Transverse colon (tissue), 4 donors: Measurements from ENCODE around the gene HES5. TPM values are rescaled to one million over a fixed set of nuclear protein-coding genes. Genes with fewer than 3 reads are reported as not detected.

Experiments used
- DNase-seq: peaks from one replicate; pipeline ENCODE4 v3.0.0-alpha.2; 2019
- H3K27ac ChIP-seq, 4 donors: fragments of 200-600 bp; sonication (generic); 2 replicates each; pipeline ENCODE4 v1.5.1; 2016 to 2018; ENCODE audit warnings: inconsistent platforms in 4 of 4
- H3K27me3 ChIP-seq: fragments of 200-600 bp; sonication (generic); 2 replicates; pipeline ENCODE4 v1.5.1; 2017; ENCODE audit warnings: inconsistent platforms
- H3K36me3 ChIP-seq, 4 donors: fragments of 200-600 bp; sonication (generic); 2 replicates each; pipeline ENCODE4 v1.5.1; 2017 to 2019; ENCODE audit warnings: inconsistent platforms in 4 of 4
- H3K4me1 ChIP-seq, 4 donors: fragments of 200-600 bp; sonication (generic); 2 replicates each; pipeline ENCODE4 v1.5.1; 2017 to 2020; ENCODE audit warnings: inconsistent platforms in 4 of 4
- H3K4me3 ChIP-seq, 4 donors: fragments of 200-600 bp; sonication (generic); 1 replicate in 1 of 4; 2 replicates in 3 of 4; pipeline versions ENCODE4 v1.5.1 to v1.6.1; 2017 to 2019; ENCODE audit warnings: inconsistent platforms in 4 of 4
- H3K9me3 ChIP-seq, 2 donors: fragments of 200-600 bp; sonication (generic); 2 replicates each; pipeline ENCODE4 v1.5.1; 2017 to 2019; ENCODE audit warnings: inconsistent platforms in 2 of 2
- CTCF ChIP-seq, 5 experiments: fragments of 200-600 bp in 3 of 5; fragments of 450-650 bp in 2 of 5; sonication (generic) in 3 of 5; IDR thresholded peaks; 1 replicate in 2 of 5; 2 replicates in 3 of 5; pipeline ENCODE4 v1.5.1; 2016 to 2017; ENCODE audit warnings: antibody characterized with exemption in 5 of 5, inconsistent platforms in 3 of 5, mild to moderate bottlenecking in 2 of 5, moderate library complexity in 1 of 5
- EP300 ChIP-seq: sonication (generic); formaldehyde crosslinking; IDR thresholded peaks from one replicate; pipeline ENCODE4 v1.6.1; 2017; ENCODE audit warnings: antibody characterized with exemption, low read depth
- POLR2A ChIP-seq: fragments of 450-650 bp; IDR thresholded peaks from one replicate; pipeline ENCODE4 v1.6.1; 2016; ENCODE audit warnings: antibody characterized with exemption, mild to moderate bottlenecking, moderate library complexity
- POLR2AphosphoS5 ChIP-seq, 3 donors: sonication (generic); formaldehyde crosslinking; IDR thresholded peaks; one replicate each; pipeline ENCODE4 v1.6.1; 2016; ENCODE audit warnings: antibody characterized with exemption in 3 of 3
- WGBS, 2 donors: methylation state at CpG; one replicate each; pipeline ENCODE4 v1.1.5; 2018; ENCODE audit warnings: low coverage in 1 of 2; 5-methylcytosine and 5-hydroxymethylcytosine counted together
- in situ Hi-C, 4 donors: fragments of 200-750 bp; cut with MboI; loops; one replicate each; pipeline versions ENCODE4 v1.15.0 to v1.15.1; 2017; ENCODE audit warnings: low sequenced_read_pairs in 3 of 4, low pct_ligation_motif_present in 1 of 4, low pct_unique_long_range_greater_than_20kb in 1 of 4
- intact Hi-C: fragments of 100-400 bp; cut with DNase I; formaldehyde crosslinking; loops from one replicate; pipeline ENCODE4 v1.15.1; 2023; ENCODE audit warnings: low total_unique reads
- total RNA-seq, 4 donors: library from RNA; depleted of rRNA; stranded (reverse); fragments of >200 nt; gene quantifications; one replicate each; pipeline ENCODE4 v1.1.0, GENCODE V29; 2016

Gene HES5
- total RNA-seq, 4 donors from 2014 or later, result 0.64 to 1.1 TPM; not detected in 2

GRCh38 chr1:2556678-2557481 is 26.8 kb upstream of the HES5 start:
- no peaks in the 10 kb centered on the region for H3K9me3 ChIP-seq
- intact Hi-C loops, result no loop called here
- H3K36me3 ChIP-seq, result peaks cover 0 to 4% (median 0%) of the 10 kb centered on the region in 4 donors
- in situ Hi-C loops, result loop anchor here in 1 of 4 donors (25.0 kb wide), 1 partner anchor 145 kb away; the partner anchor contains the start of gene PEX10
- H3K4me3 ChIP-seq, result peak overlapping the region; percentile 59 to 78 (median 66)
- H3K27me3 ChIP-seq, result no peaks in the 10 kb centered on the region
- H3K4me1 ChIP-seq, result peaks cover 21 to 49% (median 35%) of the 10 kb centered on the region in 4 donors
- peak overlapping the region; percentile 93 to 96 (median 94) for H3K27ac ChIP-seq
- DNase-seq, result peak; percentile 84
- TF ChIP-seq POLR2AphosphoS5 (IDR thresholded peaks at IDR 0.05), result peak; percentile 20 to 51 (median 44)
- TF ChIP-seq CTCF (IDR thresholded peaks at IDR 0.05), result peak in 2 of 5 experiments; percentile 37 to 39
- TF ChIP-seq POLR2A, result no peak
- WGBS, 2 donors, result 8% methylated on average over 21 of the region's 24 CpGs; no CpG with 5 or more reads in 1 of the 2 donors

GRCh38 chr1:2556277-2556677 is 26.2 kb upstream of the HES5 start, which contains the start of gene TNFRSF14:
Gene TNFRSF14 (plus strand): TSS chr1:2556371. CDS start chr1:2556665, 294 bp downstream.
- H3K4me1 ChIP-seq, result peaks cover 21 to 49% (median 35%) of the 10 kb centered on the region in 4 donors
- peak; percentile 73 for DNase-seq
- H3K27ac ChIP-seq, result peak within 1 kb of the TSS; percentile 93 to 96 (median 94)
- in situ Hi-C loops (loop anchor here in 1 of 4 donors (25.0 kb wide), 1 partner anchor 144 kb away; the partner anchor contains the start of gene PEX10), intact Hi-C loops (no loop called here)
- H3K9me3 ChIP-seq, result no peaks in the 10 kb centered on the region
- H3K4me3 ChIP-seq, result peak within 1 kb of the TSS; percentile 59 to 78 (median 66)
- WGBS, 2 donors, result 0% methylated on average over 14 of the region's 16 CpGs; no CpG with 5 or more reads in 1 of the 2 donors
- no peaks in the 10 kb centered on the region for H3K36me3 ChIP-seq
- peak in 1 of 5 experiments; percentile 13 for TF ChIP-seq CTCF (IDR thresholded peaks at IDR 0.05)
- TF ChIP-seq POLR2AphosphoS5 (IDR thresholded peaks at IDR 0.05), result peak in 2 of 3 donors; percentile 19 to 37
- TF ChIP-seq POLR2A, result peak; percentile 46
- no peak for TF ChIP-seq EP300
- no peaks in the 10 kb centered on the region for H3K27me3 ChIP-seq

GRCh38 chr1:2555634-2556276 is 25.7 kb upstream of the HES5 start:
- in situ Hi-C loops, result loop anchor here in 1 of 4 donors (25.0 kb wide), 1 partner anchor 143 kb away; the partner anchor contains the start of gene PEX10
- Histone ChIP-seq H3K27me3 (no peaks in the 10 kb centered on the region), H3K27ac (peak overlapping the region; percentile 93 to 96 (median 94)), H3K36me3 (no peaks in the 10 kb centered on the region), H3K4me3 (peak overlapping the region; percentile 59 to 78 (median 66)), H3K9me3 (no peaks in the 10 kb centered on the region), H3K4me1 (peaks cover 21 to 49% (median 35%) of the 10 kb centered on the region in 4 donors)
- TF ChIP-seq POLR2AphosphoS5 (IDR thresholded peaks at IDR 0.05) (peak; percentile 80 to 85 (median 81)), CTCF (IDR thresholded peaks at IDR 0.05) (no peak), POLR2A (peak; percentile 64), EP300 (no peak)
- WGBS, 2 donors, result 0% methylated on average over 26 of the region's 26 CpGs; no CpG with 5 or more reads in 1 of the 2 donors
- intact Hi-C loops, result no loop called here
- peak; percentile 88 for DNase-seq
